ENCODE measurements around the gene KLHL12. TPM values are rescaled to one million over a fixed set of nuclear protein-coding genes. Genes with fewer than 3 reads are reported as not detected.
A peak's percentile ranks its signal among the peaks of the same experiment; 100 is the strongest.

Gene KLHL12
- total and polyA plus RNA-seq, 4 donors = 12.4 to 25.6 (median 22.5) TPM

DNA sequence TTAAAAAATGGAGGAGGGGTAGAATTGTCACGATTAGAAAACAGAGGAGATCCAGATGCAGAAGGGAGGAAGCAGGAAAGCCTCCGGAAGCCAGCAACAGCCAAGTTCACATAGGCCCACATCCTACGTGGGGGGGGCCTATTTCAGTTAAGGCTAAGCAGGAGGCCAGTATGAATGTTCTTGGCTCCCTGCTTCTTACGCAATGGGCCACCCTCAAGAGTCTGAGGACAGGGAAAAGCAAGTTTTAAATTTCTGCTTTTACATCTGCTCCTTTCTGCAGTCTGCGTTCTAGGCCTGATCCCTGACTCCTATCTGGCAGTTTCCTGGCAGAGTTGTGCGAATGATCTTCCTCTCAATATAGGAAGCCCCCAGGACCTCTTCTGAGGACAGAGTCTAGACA lies 68.7 kb downstream of the KLHL12 start:
- Histone ChIP-seq H3K36me3 (ENCODE audit: control insufficient read depth in 4 of 4, insufficient read depth in 4 of 4, low read length in 4 of 4) (no peaks in the 10 kb centered on the region), H3K27me3 (ENCODE audit: control insufficient read depth in 3 of 3, insufficient read depth in 3 of 3, low read length in 2 of 3) (no peaks in the 10 kb centered on the region), H3K4me3 (no peak overlapping the region), H3K27ac (ENCODE audit: low read depth in 1 of 2, low read length in 1 of 2) (peak overlapping the region in 1 of 2 donors; percentile 84), H3K4me1 (ENCODE audit: control insufficient read depth in 5 of 5, insufficient read depth in 5 of 5, low read length in 5 of 5) (peaks cover 0 to 18% (median 8%) of the 10 kb centered on the region in 5 donors), H3K9me3 (ENCODE audit: control insufficient read depth in 4 of 4, insufficient read depth in 3 of 4, low read length in 3 of 4) (peaks cover 0 to 2% (median 0%) of the 10 kb centered on the region in 4 donors), H3K9ac (ENCODE audit: insufficient read depth in 1 of 2, low read length in 2 of 2) (no peak overlapping the region)
- DNase-seq (peak; percentile 60 to 90 (median 77)), ATAC-seq (ENCODE audit: insufficient read depth, low FRiP score) (no peak)
- WGBS, 2 donors = 15 to 21% methylated on average over 6 of the region's 6 CpGs
- TF ChIP-seq, protein P1, sequence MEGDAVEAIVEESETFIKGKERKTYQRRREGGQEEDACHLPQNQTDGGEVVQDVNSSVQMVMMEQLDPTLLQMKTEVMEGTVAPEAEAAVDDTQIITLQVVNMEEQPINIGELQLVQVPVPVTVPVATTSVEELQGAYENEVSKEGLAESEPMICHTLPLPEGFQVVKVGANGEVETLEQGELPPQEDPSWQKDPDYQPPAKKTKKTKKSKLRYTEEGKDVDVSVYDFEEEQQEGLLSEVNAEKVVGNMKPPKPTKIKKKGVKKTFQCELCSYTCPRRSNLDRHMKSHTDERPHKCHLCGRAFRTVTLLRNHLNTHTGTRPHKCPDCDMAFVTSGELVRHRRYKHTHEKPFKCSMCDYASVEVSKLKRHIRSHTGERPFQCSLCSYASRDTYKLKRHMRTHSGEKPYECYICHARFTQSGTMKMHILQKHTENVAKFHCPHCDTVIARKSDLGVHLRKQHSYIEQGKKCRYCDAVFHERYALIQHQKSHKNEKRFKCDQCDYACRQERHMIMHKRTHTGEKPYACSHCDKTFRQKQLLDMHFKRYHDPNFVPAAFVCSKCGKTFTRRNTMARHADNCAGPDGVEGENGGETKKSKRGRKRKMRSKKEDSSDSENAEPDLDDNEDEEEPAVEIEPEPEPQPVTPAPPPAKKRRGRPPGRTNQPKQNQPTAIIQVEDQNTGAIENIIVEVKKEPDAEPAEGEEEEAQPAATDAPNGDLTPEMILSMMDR (IDR thresholded peaks at IDR 0.05; ENCODE audit: control extremely low read depth, extremely low read depth) = no peak

DNA sequence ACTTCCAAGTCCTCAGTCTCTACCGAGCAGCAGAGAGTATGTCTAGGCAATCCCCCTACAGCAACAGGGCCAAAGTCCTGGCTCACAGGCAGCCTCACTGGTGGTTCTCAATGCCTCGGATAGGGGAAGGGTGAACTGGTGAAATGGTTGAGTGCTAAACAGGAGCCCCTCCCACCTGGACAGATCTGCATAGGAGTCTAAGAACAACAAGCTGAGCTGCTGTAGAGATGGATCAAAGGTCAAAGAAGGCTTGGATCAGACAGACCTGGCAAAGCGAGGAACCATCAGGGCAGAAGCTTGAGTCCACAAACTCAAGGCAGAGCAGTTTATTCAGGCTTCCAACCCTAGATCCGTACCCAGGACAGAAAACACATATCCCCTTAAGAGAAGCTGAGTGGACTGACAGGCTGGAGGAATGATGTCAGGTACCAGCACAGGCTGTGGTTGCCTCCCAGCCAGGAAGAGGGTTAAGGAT lies 69.9 kb downstream of the KLHL12 start:
- DNase-seq (no peak), ATAC-seq (ENCODE audit: insufficient read depth, low FRiP score) (no peak)
- no peak overlapping the region for H3K27ac ChIP-seq (ENCODE audit: low read depth in 1 of 2, low read length in 1 of 2)
- H3K9ac ChIP-seq (ENCODE audit: insufficient read depth in 1 of 2, low read length in 2 of 2) = no peak overlapping the region
- H3K36me3 ChIP-seq (ENCODE audit: control insufficient read depth in 4 of 4, insufficient read depth in 4 of 4, low read length in 4 of 4) = no peaks in the 10 kb centered on the region
- H3K9me3 ChIP-seq (ENCODE audit: control insufficient read depth in 4 of 4, insufficient read depth in 3 of 4, low read length in 3 of 4) = peaks cover 0 to 2% (median 0%) of the 10 kb centered on the region in 4 donors
- peaks cover 0 to 17% (median 8%) of the 10 kb centered on the region in 5 donors for H3K4me1 ChIP-seq (ENCODE audit: control insufficient read depth in 5 of 5, insufficient read depth in 5 of 5, low read length in 5 of 5)
- H3K27me3 ChIP-seq (ENCODE audit: control insufficient read depth in 3 of 3, insufficient read depth in 3 of 3, low read length in 2 of 3) = no peaks in the 10 kb centered on the region
- TF ChIP-seq, protein P1 (IDR thresholded peaks at IDR 0.05; ENCODE audit: control extremely low read depth, extremely low read depth) = no peak
- WGBS, 2 donors = 49 to 69% methylated on average over 4 of the region's 4 CpGs
- H3K4me3 ChIP-seq = no peak overlapping the region

DNA sequence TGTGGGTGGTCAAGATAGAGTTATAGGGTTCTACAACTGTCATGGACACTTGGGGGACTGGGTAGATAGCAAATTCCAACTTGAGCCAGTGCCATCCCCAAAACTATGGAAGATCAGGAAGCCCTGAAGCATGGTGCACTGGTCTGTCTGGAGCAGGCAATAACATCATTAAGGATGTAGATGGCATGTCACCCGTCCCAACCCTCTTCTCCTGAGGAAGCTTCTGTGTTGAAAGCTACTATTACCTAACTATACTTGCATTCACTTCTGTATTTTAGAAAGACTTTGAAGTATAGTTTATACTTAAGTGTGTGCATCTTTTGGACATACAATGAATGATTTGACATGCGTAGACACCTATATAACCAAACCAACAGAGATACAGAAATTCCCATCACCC lies 71.0 kb downstream of the KLHL12 start:
- TF ChIP-seq, protein P1 (IDR thresholded peaks at IDR 0.05; ENCODE audit: control extremely low read depth, extremely low read depth) = no peak
- WGBS, 2 donors = 44 to 78% methylated on average over 2 of the region's 2 CpGs
- Histone ChIP-seq H3K4me3 (no peak overlapping the region), H3K9ac (ENCODE audit: insufficient read depth in 1 of 2, low read length in 2 of 2) (no peak overlapping the region), H3K4me1 (ENCODE audit: control insufficient read depth in 5 of 5, insufficient read depth in 5 of 5, low read length in 5 of 5) (peaks cover 0 to 13% (median 8%) of the 10 kb centered on the region in 5 donors), H3K27me3 (ENCODE audit: control insufficient read depth in 3 of 3, insufficient read depth in 3 of 3, low read length in 2 of 3) (no peaks in the 10 kb centered on the region), H3K9me3 (ENCODE audit: control insufficient read depth in 4 of 4, insufficient read depth in 3 of 4, low read length in 3 of 4) (peaks cover 0 to 2% (median 0%) of the 10 kb centered on the region in 4 donors), H3K27ac (ENCODE audit: low read depth in 1 of 2, low read length in 1 of 2) (no peak overlapping the region), H3K36me3 (ENCODE audit: control insufficient read depth in 4 of 4, insufficient read depth in 4 of 4, low read length in 4 of 4) (no peaks in the 10 kb centered on the region)
- ATAC-seq (ENCODE audit: insufficient read depth, low FRiP score) (no peak), DNase-seq (no peak)

DNA sequence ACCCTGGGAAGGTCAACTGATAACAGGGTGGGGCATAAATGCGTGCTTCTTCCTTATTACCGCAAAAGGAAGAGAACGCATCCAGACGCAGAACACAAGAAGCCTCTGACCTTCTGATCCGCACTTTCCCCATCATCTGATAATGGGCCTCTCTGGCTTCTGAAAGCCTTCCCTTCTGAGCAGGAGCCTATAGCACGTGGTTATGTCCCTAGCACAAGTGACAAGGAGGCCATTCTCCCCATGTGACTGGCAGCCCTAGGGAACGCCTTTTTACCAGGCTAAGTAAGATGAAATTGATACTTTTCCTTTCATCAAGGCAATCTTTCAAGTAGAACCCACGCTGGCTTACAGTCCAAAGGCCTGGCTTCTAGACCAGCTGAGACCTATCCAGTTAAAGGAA lies 72.2 kb downstream of the KLHL12 start:
- DNase-seq = no peak
- Histone ChIP-seq H3K9me3 (ENCODE audit: control insufficient read depth in 4 of 4, insufficient read depth in 3 of 4, low read length in 3 of 4) (peaks cover 0 to 2% (median 0%) of the 10 kb centered on the region in 4 donors), H3K4me1 (ENCODE audit: control insufficient read depth in 5 of 5, insufficient read depth in 5 of 5, low read length in 5 of 5) (peaks cover 0 to 13% (median 7%) of the 10 kb centered on the region in 5 donors), H3K4me3 (no peak overlapping the region), H3K27me3 (ENCODE audit: control insufficient read depth in 3 of 3, insufficient read depth in 3 of 3, low read length in 2 of 3) (no peaks in the 10 kb centered on the region), H3K27ac (ENCODE audit: low read depth in 1 of 2, low read length in 1 of 2) (no peak overlapping the region), H3K9ac (ENCODE audit: insufficient read depth in 1 of 2, low read length in 2 of 2) (no peak overlapping the region), H3K36me3 (ENCODE audit: control insufficient read depth in 4 of 4, insufficient read depth in 4 of 4, low read length in 4 of 4) (no peaks in the 10 kb centered on the region)
- 91% methylated on average over 8 of the region's 8 CpGs for WGBS, 2 donors
- no peak for ATAC-seq (ENCODE audit: insufficient read depth, low FRiP score)
- TF ChIP-seq, protein P1 (IDR thresholded peaks at IDR 0.05; ENCODE audit: control extremely low read depth, extremely low read depth) = no peak
